GM21619 (cell line): Measurements from ENCODE around the gene HOXD4.

ENCODE experiments used
- ATAC-seq: cut with Tn5 transposase; IDR thresholded peaks from one replicate; pipeline ENCODE4 v1.9.1; 2021; ENCODE audit not compliant: unreplicated experiment

Gene HOXD4

GRCh38 chr2:176156807-176157498 lies 5.6 kb downstream of the HOXD4 start, which contains the start of gene HOXD3:
Gene HOXD3 (plus strand): TSS chr2:176157307. CDS start chr2:176169115, 11,808 bp downstream.
- ATAC-seq, result no peak

- no peak for ATAC-seq
Observed at GRCh38 chr2:176157499-176158185, 6.3 kb downstream of the HOXD4 start.

GRCh38 chr2:176158186-176158591 lies 6.8 kb downstream of the HOXD4 start:
- ATAC-seq, result no peak

GRCh38 chr2:176158855-176159662 lies 7.7 kb downstream of the HOXD4 start:
- ATAC-seq, result no peak

GRCh38 chr2:176159663-176160250 lies 8.4 kb downstream of the HOXD4 start:
- ATAC-seq, result no peak

GRCh38 chr2:176160251-176160985 lies 9.1 kb downstream of the HOXD4 start:
- ATAC-seq, result no peak

- no peak for ATAC-seq
Observed at GRCh38 chr2:176160986-176161824, 9.9 kb downstream of the HOXD4 start.

GRCh38 chr2:176161825-176162626 lies 10.7 kb downstream of the HOXD4 start:
- ATAC-seq, result no peak

GRCh38 chr2:176162911-176163671 lies 11.7 kb downstream of the HOXD4 start:
- ATAC-seq, result no peak

- no peak for ATAC-seq
Observed at GRCh38 chr2:176163672-176164056, 12.3 kb downstream of the HOXD4 start.

- no peak for ATAC-seq
Observed at GRCh38 chr2:176164201-176164600, 12.9 kb downstream of the HOXD4 start.

GRCh38 chr2:176164611-176165369 lies 13.4 kb downstream of the HOXD4 start:
- no peak for ATAC-seq

GRCh38 chr2:176165370-176166050 lies 14.2 kb downstream of the HOXD4 start:
- ATAC-seq, result no peak

- ATAC-seq, result no peak
Observed at GRCh38 chr2:176166272-176166671, 14.9 kb downstream of the HOXD4 start.

GRCh38 chr2:176167398-176167797 lies 16.0 kb downstream of the HOXD4 start:
- no peak for ATAC-seq

- ATAC-seq, result no peak
Observed at GRCh38 chr2:176169181-176169580, 17.8 kb downstream of the HOXD4 start.

- ATAC-seq, result no peak
Observed at GRCh38 chr2:176169711-176170110, 18.4 kb downstream of the HOXD4 start.
